GM10847 (cell line): ENCODE results near the gene MYO7B.

ENCODE experiments used
- POLR2A ChIP-seq: IDR thresholded peaks from 2 replicates; pipeline ENCODE4 v1.6.1; 2011; ENCODE audit not compliant: insufficient read length; ENCODE audit errors: extremely low read depth

The MYO7B gene

GRCh38 chr2:127586136-127586535 lies 50.7 kb downstream of the MYO7B start:
- no peak for TF ChIP-seq POLR2A

- TF ChIP-seq POLR2A: no peak
Measured at GRCh38 chr2:127586746-127587295, 51.3 kb downstream of the MYO7B start.

- TF ChIP-seq POLR2A: no peak
Measured at GRCh38 chr2:127588241-127588640, 52.8 kb downstream of the MYO7B start.

- no peak for TF ChIP-seq POLR2A
Measured at GRCh38 chr2:127589358-127589757, 53.9 kb downstream of the MYO7B start.

GRCh38 chr2:127589841-127590240 lies 54.4 kb downstream of the MYO7B start:
- TF ChIP-seq POLR2A: no peak

GRCh38 chr2:127590386-127591190 lies 55.1 kb downstream of the MYO7B start:
- no peak for TF ChIP-seq POLR2A

GRCh38 chr2:127591221-127591923 lies 55.9 kb downstream of the MYO7B start:
- no peak for TF ChIP-seq POLR2A

- TF ChIP-seq POLR2A: no peak
Measured at GRCh38 chr2:127592761-127593227, 57.3 kb downstream of the MYO7B start.

- TF ChIP-seq POLR2A: no peak
Measured at GRCh38 chr2:127593228-127594115, 58.0 kb downstream of the MYO7B start.

GRCh38 chr2:127594116-127594591 lies 58.7 kb downstream of the MYO7B start:
- no peak for TF ChIP-seq POLR2A

GRCh38 chr2:127596311-127597045 lies 61.0 kb downstream of the MYO7B start:
- no peak for TF ChIP-seq POLR2A

GRCh38 chr2:127597046-127597983 lies 61.8 kb downstream of the MYO7B start:
- no peak for TF ChIP-seq POLR2A

- TF ChIP-seq POLR2A: no peak
Measured at GRCh38 chr2:127597984-127598380, 62.5 kb downstream of the MYO7B start.
